RKO (cell line): Measurements from ENCODE around the gene RIN3.
A peak's percentile ranks its signal among the peaks of the same experiment; 100 is the strongest.

Experiments used
- DNase-seq: peaks from one replicate; pipeline ENCODE4 v3.0.0-alpha.2; 2016; ENCODE audit warnings: low spot score

The RIN3 gene

DNA sequence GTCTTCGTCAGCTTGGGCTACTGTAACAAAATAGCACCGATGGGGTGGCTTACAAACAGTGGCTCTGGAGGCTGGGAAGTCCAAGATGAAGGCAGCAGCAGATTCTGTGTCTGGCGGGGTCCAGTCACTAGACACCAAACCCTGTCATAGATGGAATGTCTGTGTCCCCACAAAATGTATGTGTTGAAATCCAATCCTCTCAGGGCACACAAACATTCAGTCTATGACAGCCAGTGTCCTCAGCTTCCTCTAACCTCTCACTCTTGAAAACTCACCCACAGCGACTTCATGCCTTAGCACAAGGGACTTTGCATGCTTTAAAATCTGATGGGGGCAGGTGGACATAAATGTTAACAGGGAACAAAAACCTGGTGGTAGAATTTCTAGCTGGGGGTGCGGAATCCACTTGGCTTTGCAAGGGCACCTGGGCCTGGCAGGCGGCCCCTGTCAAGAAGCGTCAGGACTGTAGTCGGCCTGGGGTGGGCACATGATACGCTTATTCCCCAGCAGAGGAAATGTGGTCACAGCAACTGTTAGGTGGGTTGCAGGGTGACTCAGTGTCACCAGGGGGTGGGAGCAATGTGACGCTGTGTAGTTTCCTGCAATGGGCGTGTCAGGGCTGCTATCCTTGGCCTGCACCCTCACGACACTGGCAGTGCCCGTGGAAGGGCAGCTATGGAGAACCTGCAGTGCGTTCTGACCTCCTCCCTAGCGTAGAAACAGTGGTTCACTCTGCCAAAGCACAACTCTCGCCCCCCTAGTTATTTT, 17.7 kb downstream of the RIN3 start:
- no peak for DNase-seq

DNA sequence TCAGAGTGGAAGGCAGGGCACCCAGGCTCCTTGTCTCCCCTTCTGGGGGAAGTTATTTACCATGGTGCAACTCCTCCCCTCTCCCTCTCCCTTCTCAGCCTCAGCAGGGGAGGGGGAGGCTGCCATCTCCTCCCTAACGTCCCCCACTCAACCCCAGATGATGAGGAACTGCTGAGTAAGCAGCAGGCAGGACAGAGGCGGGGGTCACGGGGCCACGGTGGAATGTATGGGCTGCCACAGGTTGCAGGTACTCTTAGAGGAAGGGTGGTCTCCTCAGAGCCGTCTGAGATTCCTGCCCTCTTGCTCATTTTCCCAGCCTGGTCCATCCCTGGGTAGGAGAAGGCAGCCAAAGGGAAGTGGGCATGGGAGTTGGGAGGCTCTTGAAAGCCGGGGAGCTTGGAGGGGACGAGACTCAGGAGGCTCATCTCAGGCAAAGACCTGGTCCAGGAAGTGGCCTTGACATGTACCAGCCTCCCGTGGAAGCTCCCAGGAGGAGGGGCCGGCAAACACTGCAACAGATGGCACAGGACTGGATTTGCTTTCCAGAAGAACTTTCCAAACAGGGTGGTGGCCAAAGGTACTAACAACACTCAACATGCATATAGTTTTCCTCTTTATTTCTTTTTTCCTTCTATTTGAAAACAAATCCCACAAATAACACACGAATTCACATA, 19.0 kb downstream of the RIN3 start:
- no peak for DNase-seq

DNA sequence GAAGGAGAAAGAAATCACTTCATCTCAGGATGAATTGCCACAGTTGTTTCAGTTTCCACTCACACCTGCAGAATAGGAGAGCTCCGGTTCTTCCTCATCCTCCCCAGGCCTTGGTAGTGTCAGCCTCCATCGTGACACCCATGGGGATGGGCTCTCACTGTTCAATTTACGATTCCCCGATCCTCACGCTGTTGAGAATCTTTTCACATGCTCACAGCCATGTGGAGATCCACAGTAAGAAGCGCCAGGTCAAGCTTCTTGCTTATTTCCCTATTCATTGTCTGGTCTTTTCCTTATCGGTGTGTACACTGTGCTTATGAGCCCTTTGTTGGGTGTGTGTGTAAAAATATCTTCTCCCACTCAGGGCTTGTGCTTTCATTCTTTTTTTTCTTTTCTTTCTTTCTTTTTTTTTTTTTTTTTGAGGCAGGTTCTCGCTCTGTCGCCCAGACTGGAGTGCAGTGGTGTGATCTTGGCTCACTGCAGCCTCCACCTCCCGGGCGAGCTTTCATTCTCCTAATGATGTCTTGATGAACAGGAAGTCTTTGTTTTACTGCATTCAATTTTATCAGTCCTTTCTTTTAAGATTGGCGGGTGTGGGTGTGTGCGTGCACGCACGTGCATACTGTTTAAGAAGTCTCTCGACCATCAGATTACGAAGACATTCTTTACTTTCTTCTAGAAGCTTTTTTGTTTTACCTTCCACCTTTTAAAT, 21.5 kb downstream of the RIN3 start:
- DNase-seq = no peak

DNA sequence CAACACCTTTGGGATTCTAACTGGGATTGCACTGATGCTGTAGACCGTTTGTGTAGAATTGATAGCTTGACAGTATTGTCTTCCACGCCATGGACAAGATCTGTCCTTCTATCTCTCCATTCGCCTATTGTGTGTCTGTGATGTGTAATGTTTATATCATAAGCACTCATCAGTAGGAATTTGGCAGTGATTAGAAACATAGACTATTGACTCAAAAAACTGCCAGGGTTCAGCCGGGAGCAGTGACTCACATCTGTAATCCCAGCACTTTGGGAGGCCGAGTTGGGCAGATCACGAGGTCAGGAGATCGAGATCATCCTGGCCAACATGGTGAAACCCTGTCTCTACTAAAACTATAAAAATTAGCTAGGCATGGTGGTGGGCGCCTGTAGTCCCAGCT, 22.6 kb downstream of the RIN3 start:
- peak; percentile 59 for DNase-seq

DNA sequence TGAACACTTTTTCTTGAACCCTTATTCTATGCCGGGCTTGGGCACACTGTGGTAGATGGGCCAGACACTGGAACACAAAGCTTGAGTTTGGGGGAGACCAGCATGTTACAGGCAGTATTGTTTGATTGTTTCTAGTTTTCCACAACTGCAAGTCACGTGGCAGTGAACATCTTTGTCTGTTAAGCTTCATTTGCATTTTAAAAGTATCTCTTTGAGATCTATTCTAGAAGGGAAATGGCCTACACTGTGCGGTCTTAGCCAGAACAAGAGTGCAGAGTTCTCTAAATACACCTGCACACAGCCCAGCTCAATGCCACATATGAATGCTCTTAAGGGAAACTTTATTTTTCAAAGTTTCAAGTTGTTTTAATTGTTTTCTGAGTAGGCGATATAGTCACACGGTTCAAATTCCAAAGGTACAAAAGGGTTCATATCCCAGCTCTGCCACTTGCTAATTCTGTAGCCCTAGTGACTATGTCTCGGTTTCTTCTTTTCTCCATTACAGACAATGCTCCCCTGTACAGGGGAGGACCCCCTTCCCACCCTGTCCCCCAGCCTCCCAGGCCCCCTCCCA, 24.9 kb downstream of the RIN3 start:
- no peak for DNase-seq

DNA sequence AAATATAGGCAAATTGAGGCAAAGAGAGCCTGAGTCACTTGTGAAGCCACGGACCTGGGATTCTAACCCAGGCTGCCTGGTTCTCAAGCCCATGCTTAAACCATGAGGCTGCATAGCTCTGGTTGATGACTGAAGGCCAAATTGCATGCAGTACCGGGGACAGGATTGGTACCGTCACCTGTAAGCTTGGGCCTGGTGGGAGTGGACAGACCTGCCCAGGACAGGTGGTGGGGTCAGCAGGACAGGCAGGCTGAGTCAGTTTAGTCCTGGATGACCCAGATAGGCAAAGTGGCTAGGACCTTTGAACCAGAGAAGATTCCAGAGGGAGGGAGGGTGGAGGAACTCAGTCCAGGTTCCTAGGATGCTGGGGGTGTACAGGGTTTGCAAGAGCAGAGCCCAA, 25.8 kb downstream of the RIN3 start:
- DNase-seq = no peak

DNA sequence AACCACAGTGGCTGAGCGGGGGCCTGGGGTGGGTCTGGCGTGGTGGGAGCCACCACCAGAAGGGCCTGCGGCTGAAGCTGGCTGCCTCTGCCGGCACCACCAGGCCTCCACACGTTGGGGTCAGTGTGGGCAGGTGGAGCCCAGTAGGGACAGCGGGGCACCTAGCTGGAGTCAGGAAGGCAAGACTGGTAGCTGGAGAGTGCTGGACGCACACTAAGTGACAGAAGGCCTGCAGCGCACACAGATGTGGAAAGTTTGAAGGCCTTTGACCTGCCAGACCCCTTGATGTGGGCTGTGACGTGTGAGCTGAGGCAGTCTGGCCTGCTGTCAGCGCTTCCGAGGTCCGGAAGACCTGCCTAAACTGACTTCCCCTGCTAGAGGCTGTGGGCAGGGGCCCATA, 26.3 kb downstream of the RIN3 start:
- DNase-seq = no peak

DNA sequence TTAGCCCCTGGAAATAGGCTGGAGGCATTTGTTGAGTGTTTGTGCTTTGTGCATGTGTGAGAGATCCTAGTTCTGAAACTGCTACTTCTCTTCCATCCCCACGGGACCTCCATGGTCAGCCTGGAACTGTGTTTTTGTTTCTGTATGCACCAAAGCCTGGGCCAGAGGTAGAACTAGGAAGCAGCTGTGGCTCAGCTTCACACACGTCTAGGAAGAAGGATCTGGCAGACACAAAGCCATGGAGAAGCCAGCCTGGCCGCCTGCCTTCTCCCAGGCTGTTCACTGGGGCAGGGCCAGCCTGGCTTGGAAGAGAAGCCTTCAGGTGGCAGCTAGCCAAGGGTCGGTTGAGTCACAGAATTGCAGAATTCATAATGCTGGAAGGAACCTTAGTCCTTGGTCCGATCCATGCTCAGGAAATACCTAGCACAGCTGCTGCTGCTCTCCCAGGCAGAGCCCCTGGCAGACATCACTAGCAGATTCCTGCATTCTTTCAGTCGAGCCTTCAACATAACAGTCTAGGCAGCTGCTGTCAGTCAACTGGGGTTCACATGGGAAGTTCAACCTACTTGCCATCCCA, 27.0 kb downstream of the RIN3 start:
- peak; percentile 78 for DNase-seq

DNA sequence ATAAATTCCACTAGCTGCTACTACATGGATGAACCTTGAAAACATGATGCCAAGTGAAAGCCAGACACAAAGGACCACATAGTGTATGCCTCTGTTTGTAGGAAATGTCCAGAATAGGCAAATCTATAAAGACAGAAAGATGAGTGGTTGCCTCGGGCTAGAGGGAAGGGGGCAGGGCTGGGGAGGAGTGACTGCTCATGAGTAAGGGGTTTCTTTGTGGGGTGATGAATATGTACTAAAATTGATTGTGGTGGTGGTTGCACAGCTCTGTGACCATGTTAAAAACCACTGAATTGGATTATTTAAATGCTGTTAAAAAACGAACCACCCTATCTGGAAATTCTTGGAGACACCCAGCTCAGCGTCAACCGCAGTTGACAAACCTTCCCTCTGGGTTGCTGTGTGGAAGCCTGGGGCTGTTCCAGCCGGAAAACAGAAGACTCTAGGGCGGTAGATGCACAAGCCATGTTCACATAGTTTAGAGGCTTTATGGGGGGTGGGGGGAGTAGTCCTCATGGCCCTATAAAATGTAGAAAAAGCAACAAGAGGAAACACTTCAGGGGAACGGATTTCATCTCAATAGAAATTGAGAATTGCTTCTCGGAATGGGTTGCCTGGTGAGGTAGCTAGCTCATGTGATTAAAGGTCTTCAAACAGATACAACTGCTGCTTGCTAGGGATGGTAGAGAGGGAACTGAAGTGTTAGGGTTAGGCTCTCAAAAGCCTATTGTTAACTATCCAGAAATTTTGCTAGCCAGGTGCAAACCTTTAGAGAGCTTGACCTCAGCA, 29.4 kb downstream of the RIN3 start:
- no peak for DNase-seq

DNA sequence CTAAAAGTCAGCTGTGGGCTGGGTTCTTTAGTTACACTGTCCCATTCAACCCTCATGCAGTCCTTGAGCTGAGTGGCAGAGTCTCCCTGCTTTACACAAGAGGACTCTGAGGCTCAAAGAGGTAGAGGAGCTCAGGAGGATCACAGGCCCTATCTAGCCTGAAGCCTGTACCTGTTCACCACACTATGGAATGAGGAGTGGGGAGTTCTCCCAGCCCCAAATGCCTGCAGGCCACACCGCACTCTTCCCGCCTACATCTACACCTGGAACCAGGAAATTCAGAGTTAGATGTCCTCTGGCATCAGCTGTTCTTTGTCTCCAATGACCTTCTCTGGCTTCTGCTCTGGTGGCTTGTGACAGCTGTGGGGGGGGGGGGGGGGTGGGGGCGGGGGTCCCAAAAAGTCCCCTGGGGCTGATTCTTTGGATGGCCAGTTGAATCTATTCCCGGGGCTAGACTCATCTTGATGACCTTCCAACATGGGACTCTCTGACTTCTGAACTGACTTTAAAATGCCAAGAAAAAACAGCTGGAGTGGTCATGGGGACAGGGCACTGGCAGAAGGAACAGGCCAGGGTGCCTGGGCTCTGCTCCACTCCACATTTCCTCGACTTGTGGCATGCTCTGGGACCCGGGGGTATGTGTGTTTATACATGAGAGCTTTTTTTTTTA, 30.6 kb downstream of the RIN3 start:
- no peak for DNase-seq

DNA sequence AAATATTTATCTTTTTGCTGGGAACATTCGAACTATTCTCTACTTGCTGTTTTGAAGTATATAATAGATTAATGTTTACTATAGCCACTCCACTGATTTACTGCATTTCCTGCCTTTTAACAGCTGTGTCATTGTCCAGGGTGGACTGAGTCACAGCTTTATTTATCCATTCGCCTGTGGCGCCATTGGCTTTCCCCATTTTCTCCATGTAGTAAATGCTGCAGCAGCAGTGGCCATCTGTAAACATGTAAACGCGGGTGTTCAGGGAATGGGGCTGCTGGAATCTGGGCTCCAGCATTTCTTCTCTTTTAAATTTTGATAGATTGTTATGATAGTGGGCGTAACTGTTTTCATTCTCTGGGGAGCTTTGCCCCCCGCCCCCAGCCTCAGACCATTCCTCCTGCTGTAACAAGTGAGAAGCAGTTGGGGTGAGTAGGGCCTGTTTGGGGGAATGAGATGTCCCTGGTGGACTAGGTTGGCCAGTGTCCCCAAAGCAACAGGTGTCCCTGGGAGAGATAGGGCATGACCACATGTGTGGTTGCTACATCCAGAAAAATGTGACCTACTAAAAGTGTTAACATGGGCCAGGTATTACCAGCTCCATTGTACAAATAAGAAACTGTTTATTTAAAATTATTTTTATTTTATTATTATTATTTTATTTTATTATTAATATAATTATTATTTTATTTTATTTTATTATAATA, 32.9 kb downstream of the RIN3 start:
- peak; percentile 5 for DNase-seq

DNA sequence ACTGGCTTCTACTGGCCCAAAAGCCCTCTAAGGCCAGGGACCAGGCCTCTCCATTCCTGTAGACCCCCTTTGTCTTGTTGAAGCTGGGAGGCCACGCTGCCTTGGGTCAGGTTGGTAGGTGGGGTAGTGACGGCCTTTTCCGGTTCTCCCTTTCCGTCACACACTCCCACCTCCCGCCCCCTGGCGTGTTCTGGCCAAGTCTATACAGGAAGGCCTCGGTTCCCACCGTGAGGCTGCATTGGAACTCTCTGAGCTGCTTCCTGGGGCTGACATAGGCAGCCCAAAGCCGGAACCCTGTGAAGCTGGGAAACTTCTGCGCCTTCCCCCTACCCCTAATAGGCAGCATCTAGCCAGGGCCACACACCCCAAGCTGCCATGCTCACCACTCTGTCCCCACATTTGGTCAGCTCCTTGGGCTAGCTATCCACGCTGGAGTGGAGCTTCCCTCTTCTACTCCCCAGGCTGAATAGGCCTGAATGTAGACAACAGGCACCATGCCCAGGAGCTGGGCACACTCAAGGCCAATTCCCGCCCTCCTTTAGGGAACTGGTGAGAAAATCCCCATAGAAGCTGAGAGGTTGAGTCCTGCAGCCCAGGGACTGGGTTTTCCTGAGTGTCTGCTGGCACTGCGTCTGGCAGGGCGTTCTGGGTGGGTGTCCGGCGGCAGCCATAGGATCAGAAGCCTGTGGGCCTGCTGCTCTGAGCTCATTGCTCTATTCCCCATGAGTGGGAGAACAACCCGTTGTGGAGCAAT, 35.7 kb downstream of the RIN3 start:
- no peak for DNase-seq

DNA sequence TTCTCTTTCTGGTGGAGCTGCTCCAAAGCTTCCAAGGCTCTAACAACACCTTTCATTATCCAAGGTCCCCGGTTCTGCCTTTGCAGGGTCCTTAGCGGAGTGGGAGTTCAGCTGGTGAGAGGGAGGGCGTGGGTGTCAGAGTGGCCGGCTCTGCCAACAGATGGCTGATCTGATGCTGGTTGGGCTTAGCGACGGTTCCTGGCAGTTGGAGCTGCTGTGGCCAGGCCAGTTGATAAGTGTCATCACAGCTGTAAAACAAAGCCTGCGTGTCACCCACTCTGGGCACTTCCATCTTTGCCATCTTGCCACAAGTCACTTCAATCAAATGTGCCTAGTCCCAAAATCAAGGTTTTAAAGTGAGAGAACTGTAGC, 36.3 kb downstream of the RIN3 start:
- no peak for DNase-seq

DNA sequence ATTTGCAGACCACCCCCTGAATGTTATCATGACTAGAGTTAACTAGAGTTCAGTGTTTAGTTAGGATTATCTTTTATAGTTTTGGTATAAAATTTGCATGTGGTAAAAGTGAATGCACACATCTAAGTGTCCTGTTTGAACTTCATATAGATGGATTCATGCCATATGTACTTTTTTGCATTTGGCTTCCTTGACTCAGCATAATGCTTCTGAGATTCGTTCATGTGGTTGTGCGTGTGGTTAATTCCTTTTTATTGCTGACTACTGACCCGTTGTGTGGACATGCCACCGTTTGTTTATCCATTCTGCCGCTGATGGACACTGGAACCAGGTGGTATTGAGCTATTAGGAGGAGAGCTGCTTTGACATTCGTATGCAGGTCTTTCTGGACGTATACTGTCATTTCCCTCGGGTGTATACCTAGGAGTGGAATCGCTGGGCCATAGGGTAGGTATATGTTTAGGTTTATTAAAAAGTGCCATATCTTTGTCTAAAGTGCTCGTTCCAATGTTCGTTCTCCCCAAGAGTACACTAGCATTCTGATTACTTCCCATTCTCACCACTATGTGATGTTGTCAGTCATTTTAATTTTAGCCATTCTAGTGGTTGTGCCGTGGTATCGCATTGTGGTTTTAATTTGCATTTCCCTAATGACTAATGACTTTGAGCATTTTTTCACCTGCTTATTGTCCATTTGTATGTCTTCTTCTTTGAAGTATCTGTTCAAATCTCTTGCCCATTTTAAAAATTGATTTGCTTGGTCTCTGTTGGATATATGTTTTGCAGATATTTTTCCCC, 37.7 kb downstream of the RIN3 start:
- DNase-seq = peak; percentile 28

DNA sequence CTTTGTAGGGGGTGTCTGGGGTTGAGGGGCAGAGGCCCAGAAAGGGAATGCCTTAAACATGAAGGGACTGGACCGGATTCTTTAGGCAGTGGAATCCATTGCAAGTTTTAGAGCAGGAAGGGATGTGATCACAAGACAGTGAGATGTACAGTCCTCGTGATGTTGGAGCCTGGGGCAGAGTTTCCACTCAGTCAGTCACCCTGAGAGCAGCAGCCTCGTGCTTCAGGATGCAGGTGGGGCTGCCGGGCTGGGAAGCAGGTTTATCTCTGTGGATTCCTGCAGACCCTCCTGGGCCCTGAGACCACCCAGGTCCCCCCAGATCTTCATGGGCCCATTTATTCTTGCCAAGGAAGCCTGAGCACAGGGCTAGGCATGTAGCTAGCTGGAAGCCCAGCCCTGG, 38.5 kb downstream of the RIN3 start:
- no peak for DNase-seq

DNA sequence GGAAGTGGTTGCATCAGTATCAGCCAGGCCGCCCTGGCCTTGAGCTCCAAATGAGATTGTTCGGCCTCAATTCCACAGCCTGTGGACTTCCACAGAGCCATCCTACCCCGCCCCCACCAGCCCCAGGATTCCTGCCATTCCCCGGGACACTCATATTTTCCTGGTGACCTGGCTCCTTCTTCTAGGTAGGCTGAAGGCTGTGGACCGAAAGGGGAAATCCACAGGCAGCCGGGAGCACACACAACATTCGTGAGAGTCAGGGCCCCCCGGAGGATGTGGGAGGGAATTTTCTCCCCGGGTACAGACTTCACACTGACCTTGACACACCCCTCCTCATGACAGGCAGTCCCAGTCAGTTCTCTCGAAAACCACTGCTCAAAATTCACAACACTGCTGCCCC, 39.9 kb downstream of the RIN3 start:
- DNase-seq = no peak

DNA sequence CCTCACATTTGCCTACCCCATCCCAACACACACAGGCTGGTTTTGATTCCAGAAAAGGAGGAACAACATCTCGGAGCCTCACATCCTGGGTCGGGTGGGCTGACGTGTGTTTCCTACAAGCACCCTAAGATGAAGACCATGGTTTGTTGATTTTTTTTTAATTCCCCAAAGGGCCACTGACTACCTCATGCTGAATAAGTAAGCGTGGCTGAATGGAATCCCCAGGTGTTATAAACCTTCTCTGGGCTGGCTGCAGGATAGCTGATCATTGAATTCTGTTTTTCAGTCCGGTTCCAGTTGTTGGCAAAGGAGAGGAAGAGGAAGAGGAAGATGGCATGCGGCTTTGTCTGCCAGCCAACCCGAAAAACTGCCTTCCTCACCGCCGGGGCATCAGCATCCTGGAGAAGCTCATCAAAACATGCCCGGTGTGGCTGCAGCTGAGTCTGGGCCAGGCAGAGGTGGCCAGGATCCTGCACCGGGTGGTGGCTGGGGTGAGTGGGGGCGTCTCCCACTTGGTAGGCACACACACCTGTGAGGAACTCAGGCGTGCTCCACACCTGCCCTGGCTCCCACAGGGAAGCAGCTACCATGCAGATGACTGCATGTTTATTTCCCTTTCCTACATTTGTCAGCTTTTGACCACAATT, 42.0 kb downstream of the RIN3 start:
- no peak for DNase-seq

DNA sequence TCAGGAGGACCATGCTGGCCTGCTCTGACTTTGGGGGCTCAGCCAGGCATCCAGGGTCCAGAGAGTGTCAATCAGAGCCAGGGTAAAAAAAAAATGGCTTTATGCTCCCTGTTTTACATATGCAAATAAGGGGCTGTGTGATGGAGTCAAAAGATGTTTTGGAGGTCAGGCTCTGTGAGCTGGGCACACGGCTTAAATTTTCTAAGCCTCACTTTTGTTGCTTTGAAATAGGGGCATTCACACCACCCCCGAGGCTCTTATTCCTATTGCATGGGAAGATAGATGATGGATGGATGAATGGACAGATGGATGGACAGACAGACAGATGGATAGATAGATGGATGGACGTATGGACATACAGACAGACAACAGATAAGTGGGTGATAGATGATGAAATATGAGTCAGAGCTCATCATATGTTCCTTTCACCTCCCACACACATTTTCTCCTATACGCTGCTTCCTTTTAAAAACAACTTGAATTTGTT, 42.7 kb downstream of the RIN3 start:
- no peak for DNase-seq
